Body of pancreas (tissue), 4 donors: Measurements from ENCODE around the gene CMIP.

ENCODE experiments used
- CTCF ChIP-seq, 7 experiments: fragments of 450-650 bp in 4 of 7; fragments of 200-600 bp in 3 of 7; sonication (generic) in 3 of 7; IDR thresholded peaks; one replicate each; pipeline ENCODE4 v1.5.1; 2016 to 2019; ENCODE audit warnings: antibody characterized with exemption in 7 of 7
- POLR2A ChIP-seq, 3 donors: fragments of 450-650 bp; IDR thresholded peaks; one replicate each; pipeline ENCODE4 v1.6.1; 2016; ENCODE audit warnings: antibody characterized with exemption in 3 of 3, mild to moderate bottlenecking in 2 of 3

- TF ChIP-seq POLR2A (IDR thresholded peaks at IDR 0.05) = no peak
- no peak for TF ChIP-seq CTCF (IDR thresholded peaks at IDR 0.05)
These were observed 124.1 kb downstream of the CMIP start for GRCh38 chr16:81568749-81569087.
